CMK (cell line): Measurements from ENCODE around the gene SON.
"Not testable (repeated sequence)": the region's sequence is repeated elsewhere in the genome, so short reads cannot be mapped to it uniquely, and the experiment has no call there.

Experiments used
- DNase-seq: peaks from one replicate; pipeline ENCODE4 v3.0.0-alpha.2; 2010; ENCODE audit warnings: low read depth

The SON gene

GRCh38 chr21:33546086-33546485 lies 3.2 kb downstream of the SON start:
- no peak for DNase-seq

DNA sequence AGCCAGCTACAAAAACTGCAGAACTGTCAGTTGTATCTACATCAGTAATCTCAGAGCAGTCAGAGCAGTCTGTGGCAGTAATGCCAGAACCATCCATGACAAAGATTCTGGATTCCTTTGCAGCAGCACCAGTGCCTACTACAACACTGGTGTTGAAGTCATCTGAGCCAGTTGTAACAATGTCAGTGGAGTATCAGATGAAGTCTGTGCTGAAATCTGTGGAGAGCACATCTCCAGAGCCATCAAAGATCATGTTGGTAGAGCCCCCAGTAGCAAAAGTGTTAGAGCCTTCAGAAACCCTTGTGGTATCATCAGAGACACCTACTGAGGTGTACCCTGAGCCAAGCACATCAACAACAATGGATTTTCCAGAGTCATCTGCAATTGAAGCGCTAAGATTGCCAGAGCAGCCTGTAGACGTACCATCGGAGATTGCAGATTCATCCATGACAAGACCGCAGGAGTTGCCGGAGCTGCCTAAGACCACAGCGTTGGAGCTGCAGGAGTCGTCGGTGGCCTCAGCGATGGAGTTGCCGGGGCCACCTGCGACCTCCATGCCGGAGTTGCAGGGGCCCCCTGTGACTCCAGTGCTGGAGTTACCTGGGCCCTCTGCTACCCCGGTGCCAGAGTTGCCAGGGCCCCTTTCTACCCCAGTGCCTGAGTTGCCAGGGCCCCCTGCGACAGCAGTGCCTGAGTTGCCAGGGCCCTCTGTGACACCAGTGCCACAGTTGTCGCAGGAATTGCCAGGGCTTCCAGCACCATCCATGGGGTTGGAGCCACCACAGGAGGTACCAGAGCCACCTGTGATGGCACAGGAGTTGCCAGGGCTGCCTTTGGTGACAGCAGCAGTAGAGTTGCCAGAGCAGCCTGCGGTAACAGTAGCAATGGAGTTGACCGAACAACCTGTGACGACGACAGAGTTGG lies 7.3 kb downstream of the SON start:
- DNase-seq, result no peak

DNA sequence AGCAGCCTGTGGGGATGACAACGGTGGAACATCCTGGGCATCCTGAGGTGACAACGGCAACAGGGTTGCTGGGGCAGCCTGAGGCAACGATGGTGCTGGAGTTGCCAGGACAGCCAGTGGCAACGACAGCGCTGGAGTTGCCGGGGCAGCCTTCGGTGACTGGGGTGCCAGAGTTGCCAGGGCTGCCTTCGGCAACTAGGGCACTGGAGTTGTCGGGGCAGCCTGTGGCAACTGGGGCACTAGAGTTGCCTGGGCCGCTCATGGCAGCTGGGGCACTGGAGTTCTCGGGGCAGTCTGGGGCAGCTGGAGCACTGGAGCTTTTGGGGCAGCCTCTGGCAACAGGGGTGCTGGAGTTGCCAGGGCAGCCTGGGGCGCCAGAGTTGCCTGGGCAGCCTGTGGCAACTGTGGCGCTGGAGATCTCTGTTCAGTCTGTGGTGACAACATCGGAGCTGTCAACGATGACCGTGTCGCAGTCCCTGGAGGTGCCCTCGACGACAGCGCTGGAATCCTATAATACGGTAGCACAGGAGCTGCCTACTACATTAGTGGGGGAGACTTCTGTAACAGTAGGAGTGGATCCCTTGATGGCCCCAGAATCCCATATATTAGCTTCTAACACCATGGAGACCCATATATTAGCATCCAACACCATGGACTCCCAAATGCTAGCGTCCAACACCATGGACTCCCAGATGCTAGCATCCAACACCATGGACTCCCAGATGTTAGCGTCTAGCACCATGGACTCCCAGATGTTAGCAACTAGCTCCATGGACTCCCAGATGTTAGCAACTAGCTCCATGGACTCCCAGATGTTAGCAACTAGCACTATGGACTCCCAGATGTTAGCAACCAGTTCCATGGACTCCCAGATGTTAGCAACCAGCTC lies 8.2 kb downstream of the SON start:
- DNase-seq, result no peak

DNA sequence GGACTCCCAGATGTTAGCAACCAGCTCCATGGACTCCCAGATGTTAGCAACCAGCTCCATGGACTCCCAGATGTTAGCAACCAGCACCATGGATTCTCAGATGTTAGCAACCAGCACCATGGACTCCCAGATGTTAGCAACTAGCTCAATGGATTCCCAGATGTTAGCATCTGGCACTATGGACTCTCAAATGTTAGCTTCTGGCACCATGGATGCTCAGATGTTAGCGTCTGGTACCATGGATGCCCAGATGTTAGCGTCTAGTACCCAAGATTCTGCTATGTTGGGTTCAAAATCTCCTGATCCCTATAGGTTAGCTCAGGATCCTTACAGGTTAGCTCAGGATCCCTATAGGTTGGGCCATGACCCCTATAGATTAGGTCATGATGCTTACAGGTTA lies 8.8 kb downstream of the SON start:
- no peak for DNase-seq

GRCh38 chr21:33552093-33552998 lies 9.5 kb downstream of the SON start:
- no peak for DNase-seq

DNA sequence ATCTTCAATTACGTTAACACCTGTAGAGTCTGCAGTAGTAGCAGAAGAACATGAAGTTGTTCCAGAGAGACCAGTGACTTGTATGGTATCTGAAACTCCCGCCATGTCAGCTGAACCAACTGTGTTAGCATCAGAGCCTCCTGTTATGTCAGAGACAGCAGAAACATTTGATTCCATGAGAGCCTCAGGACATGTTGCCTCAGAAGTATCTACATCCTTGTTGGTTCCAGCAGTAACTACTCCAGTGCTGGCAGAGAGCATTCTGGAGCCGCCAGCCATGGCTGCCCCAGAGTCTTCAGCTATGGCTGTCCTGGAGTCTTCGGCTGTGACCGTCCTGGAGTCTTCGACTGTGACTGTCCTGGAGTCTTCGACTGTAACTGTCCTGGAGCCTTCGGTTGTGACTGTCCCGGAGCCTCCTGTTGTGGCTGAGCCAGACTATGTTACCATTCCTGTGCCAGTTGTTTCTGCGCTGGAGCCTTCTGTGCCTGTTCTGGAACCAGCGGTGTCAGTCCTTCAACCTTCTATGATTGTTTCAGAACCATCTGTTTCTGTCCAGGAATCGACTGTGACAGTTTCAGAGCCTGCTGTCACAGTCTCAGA lies 10.3 kb downstream of the SON start:
- no peak for DNase-seq

GRCh38 chr21:33554236-33554981 lies 11.6 kb downstream of the SON start:
- DNase-seq, result no peak

GRCh38 chr21:33554982-33555344 lies 12.1 kb downstream of the SON start:
- no peak for DNase-seq

DNA sequence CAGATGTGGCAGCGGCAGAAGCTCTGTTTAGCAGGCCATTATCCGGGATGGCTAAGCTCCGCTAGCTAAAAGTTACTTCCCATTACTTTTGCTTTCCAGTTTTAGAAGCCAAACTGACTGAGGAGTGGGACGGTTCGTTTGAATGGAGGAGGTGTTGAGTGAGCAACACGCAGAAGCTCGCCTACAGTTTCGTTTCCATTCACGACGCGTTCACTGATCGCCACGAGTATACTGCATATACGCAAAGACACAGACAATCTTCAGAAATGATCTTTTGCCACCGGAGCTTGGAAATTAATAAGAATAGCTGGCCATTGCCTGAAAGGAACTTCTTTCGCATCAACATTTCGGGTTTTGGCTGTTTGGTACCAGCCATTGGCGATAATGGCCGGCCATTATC lies 14.6 kb downstream of the SON start:
- DNase-seq, result no peak

GRCh38 chr21:33558777-33559421 lies 16.1 kb downstream of the SON start:
- no peak for DNase-seq

DNA sequence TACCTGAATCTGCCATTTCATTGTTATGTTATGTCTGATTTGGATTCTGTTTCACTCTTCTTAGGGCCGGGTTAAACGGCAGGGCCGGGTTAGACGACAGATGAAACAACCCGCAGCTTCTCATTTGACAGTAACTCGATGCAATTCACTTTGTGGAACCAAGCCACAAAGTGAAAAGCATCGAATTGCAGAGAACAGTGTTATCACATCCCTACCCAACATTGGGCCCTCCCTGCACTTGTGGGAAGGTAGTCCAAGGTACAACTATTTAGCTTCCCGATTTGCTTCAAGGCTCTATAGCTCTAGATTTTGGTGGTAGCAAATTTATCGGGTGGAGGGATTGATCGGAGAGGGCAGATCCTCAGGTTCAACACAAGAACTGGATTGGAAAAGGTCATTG lies 17.0 kb downstream of the SON start:
- no peak for DNase-seq

- DNase-seq, result no peak
These were observed 18.1 kb downstream of the SON start for GRCh38 chr21:33560965-33561364.

DNA sequence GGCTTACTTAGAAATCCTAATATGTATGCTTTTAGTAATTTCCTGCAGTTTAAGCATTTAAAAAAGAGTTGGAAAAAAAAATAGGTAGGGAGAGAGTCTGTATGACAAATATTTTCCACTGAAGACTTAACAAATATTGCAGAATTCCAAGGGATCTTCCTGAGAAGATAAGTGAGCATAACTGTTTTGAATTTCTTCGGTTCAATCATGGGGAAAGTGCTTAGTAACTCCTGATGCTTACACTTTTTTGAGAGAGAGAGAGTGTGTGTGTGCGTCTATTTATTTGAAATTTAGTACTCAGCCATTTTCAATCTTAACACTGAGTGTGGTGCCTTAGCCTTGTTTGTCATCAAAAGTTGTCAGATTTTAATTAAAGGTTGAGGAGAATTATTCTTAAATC lies 18.5 kb downstream of the SON start:
- no peak for DNase-seq

GRCh38 chr21:33562389-33562788 lies 19.6 kb downstream of the SON start:
- no peak for DNase-seq

DNA sequence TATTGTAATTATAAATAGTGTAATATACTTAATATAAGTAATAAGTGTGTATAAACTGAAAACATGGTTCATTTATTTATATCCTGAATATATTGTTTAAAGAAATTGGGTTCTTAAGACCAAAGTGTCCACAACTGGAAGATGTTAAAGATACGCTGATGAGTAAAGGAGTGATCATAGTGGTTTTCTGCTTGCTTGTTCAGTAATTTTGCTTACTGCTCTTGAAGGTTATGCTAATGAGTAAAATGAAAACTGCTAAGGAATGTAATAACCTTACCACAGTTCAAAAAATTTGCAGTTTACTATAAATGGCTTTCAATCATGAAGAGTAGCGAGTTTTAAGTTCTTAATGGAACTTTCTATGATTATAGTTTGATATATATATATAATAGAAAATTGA lies 23.7 kb downstream of the SON start:
- no peak for DNase-seq

GRCh38 chr21:33567914-33568313 lies 25.1 kb downstream of the SON start:
- no peak for DNase-seq

DNA sequence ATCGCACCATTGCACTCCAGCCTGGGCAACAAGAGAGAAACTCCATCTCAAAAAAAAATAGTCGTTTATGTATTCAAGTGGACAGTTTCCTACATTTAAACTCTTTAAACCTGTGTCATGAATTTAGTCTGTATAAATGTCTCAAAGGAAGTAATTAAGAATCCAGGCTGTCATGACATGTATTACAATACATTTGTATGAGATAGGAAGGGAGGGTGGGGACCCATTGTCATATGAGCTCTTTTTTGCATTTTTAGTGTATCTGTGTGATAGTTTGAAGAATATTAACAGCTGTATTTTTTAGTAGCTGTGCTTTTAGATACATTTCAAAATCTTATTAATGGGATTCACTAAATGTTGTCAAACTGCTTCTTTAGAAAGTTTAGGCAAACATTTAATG lies 25.6 kb downstream of the SON start:
- DNase-seq, result no peak

DNA sequence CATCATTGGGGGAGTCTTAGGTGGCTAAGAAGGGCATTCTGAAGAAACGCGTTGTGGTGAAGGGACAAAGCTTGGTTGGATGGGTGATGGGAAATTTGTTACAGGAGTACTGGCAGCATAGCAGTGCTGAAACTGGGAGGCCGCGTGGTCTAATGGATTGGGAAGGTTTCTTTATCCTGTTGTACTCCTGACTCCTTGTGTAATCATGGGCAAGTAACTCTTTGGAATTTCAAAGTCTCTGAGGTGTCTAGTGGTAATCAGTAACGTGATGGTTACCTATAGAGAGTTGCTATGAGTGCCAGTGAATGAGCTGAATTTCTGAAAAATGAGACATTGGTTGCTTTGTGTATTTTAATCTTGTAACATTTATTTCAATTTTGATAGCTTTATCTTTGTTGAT lies 27.2 kb downstream of the SON start:
- DNase-seq, result no peak

GRCh38 chr21:33572350-33572749 lies 29.5 kb downstream of the SON start:
- no peak for DNase-seq

- DNase-seq, result not testable (repeated sequence)
These were observed 33.9 kb downstream of the SON start for GRCh38 chr21:33576741-33577141.
